PFSK-1 (cell line): ENCODE results near the gene CYP26B1.

Source experiments
- FOXP2 ChIP-seq: optimal IDR thresholded peaks from 2 replicates; pipeline ENCODE3; 2011; ENCODE audit warnings: borderline replicate concordance, control low read depth, inconsistent platforms; ENCODE audit not compliant: insufficient read depth; ENCODE audit errors: extremely low read length, extremely low read depth
- POLR2AphosphoS5 ChIP-seq: IDR thresholded peaks from 2 replicates; pipeline ENCODE4 v1.6.1; 2012; ENCODE audit warnings: low read depth, mild to moderate bottlenecking, control low read depth, low read length, moderate library complexity
- REST ChIP-seq, 2 experiments: IDR thresholded peaks; 2 replicates each; pipeline versions ENCODE4 v1.6.1 to v1.8.0; 2011 to 2012; ENCODE audit warnings: low read depth in 2 of 2, low read length in 2 of 2, control low read depth in 1 of 2, inconsistent platforms in 1 of 2, mild to moderate bottlenecking in 1 of 2, moderate library complexity in 1 of 2; ENCODE audit not compliant: insufficient read depth in 1 of 2
- SIN3A ChIP-seq: IDR thresholded peaks from 2 replicates; pipeline ENCODE4 v1.6.1; 2012; ENCODE audit warnings: mild to moderate bottlenecking, low read length, moderate library complexity, borderline replicate concordance; ENCODE audit not compliant: insufficient read depth
- TAF1 ChIP-seq: IDR thresholded peaks from 2 replicates; pipeline ENCODE4 v1.6.1; 2012; ENCODE audit warnings: low read length, control low read depth, borderline replicate concordance; ENCODE audit not compliant: insufficient read depth

GRCh38 chr2:72096181-72096580, 51.5 kb downstream of the CYP26B1 start:
- TF ChIP-seq POLR2AphosphoS5 (no peak), SIN3A (no peak), REST (IDR thresholded peaks at IDR 0.05; ENCODE audit: insufficient read depth in 1 of 2, low read depth in 2 of 2, low read length in 2 of 2) (no peak), TAF1 (no peak), FOXP2 (no peak)
